Fibroblast of pulmonary artery (primary cell): ENCODE results near the gene XDH.

Experiments used
- DNase-seq: peaks from one replicate; pipeline ENCODE4 v3.0.0-alpha.2; 2010; ENCODE audit warnings: low read depth
- H3K4me3 ChIP-seq: replicated peaks from 2 replicates; pipeline ENCODE4 v1.5.1; 2011; ENCODE audit warnings: low read depth, mild to moderate bottlenecking, control low read depth, low read length, moderate library complexity
- TF ChIP-seq, protein P1 (sequence below): IDR thresholded peaks from 2 replicates; pipeline ENCODE4 v1.5.1; 2011; ENCODE audit warnings: mild to moderate bottlenecking, control low read depth, low read length, inconsistent platforms; ENCODE audit errors: missing control alignments

The XDH gene

DNA sequence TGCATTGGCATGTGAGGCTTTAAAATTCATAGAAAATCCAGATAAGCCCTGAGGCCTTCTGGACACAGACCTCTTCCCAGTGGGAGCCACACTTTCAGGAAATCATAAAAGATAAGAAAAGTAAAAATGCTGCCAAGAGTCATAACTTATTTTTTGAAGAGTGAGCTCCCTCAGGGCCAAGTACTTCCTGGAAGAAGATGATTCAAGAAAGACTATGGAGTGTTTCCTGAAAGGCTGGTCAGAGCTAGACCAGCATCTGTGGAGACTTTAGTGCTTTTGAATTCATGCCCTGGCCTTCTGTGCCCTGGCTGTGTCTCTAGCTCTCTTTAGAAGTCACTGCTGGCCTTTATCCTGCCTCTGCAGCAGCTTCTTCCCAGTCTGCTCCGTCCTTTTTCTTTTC lies 6.4 kb upstream of the XDH start:
- TF ChIP-seq, protein P1, sequence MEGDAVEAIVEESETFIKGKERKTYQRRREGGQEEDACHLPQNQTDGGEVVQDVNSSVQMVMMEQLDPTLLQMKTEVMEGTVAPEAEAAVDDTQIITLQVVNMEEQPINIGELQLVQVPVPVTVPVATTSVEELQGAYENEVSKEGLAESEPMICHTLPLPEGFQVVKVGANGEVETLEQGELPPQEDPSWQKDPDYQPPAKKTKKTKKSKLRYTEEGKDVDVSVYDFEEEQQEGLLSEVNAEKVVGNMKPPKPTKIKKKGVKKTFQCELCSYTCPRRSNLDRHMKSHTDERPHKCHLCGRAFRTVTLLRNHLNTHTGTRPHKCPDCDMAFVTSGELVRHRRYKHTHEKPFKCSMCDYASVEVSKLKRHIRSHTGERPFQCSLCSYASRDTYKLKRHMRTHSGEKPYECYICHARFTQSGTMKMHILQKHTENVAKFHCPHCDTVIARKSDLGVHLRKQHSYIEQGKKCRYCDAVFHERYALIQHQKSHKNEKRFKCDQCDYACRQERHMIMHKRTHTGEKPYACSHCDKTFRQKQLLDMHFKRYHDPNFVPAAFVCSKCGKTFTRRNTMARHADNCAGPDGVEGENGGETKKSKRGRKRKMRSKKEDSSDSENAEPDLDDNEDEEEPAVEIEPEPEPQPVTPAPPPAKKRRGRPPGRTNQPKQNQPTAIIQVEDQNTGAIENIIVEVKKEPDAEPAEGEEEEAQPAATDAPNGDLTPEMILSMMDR: no peak

DNA sequence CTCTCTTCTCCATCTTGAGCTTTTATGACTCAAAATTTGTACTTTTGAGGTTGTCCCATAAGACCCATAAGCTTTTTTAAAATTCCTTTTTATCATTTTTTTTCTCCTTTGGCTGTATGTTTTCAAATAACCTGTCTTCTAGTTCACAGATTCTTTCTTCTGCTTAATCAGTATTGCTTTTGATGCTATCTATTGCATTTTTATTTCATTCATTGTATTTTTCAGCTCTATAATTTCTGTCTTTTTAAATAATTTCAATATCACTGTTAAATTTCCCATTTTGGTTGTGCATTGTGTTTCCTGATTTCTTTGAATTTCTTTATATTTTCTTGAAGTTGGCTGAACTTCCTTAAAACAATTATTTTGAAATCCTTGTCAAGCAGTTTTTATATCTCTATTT lies 4.8 kb upstream of the XDH start:
- TF ChIP-seq, protein P1: no peak

More for the DNA sequence above, 6.4 kb upstream of the XDH start:
- H3K4me3 ChIP-seq: no peak overlapping the region
- peak; percentile 51 for DNase-seq

GRCh38 chr2:31415421-31415820 lies 879 bp upstream of the XDH start:
- no peak overlapping the region for H3K4me3 ChIP-seq
- DNase-seq: no peak

More for the DNA sequence above, 4.8 kb upstream of the XDH start:
- H3K4me3 ChIP-seq: no peak overlapping the region
- DNase-seq: no peak

GRCh38 chr2:31413862-31414550 lies 536 bp downstream of the XDH start:
- no peak overlapping the region for H3K4me3 ChIP-seq
- no peak for DNase-seq
- TF ChIP-seq, protein P1: no peak

More at GRCh38 chr2:31415421-31415820, 879 bp upstream of the XDH start:
- TF ChIP-seq, protein P1: no peak

- TF ChIP-seq, protein P1: no peak
- DNase-seq: peak; percentile 52
- H3K4me3 ChIP-seq: no peak overlapping the region
Observed at GRCh38 chr2:31413025-31413424, 1.5 kb downstream of the XDH start.

GRCh38 chr2:31411771-31412170 lies 2.8 kb downstream of the XDH start:
- no peak for DNase-seq
- TF ChIP-seq, protein P1: no peak
- no peak overlapping the region for H3K4me3 ChIP-seq
